IPS-11a (cell line): Measurements from ENCODE around the gene MAN2A2.

Source experiments
- H3K4me3 ChIP-seq: one replicate; pipeline ENCODE4 v1.5.1; 2013; ENCODE audit warnings: low read depth, low read length, control low read depth

Gene MAN2A2

DNA sequence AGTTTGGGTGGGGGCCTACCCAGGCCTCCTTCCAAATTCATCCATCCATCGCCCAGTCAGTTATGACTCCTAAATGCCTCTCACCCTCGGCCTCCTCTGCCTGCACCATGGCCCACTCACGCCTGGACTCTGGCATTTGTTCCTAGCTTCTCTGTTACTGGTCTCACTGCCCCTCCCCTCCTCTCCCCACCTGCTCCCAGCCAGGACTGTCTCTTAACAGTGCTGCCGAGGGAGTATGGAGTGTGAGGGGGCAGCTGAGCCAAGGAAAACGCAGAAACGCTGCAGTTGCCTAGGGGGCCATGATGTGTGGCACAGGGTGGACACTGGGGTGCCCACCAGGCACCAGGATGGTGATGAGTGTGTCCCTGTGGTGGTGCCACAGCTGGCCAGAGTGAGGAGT lies 54.7 kb downstream of the MAN2A2 start:
- no peak overlapping the region for H3K4me3 ChIP-seq

DNA sequence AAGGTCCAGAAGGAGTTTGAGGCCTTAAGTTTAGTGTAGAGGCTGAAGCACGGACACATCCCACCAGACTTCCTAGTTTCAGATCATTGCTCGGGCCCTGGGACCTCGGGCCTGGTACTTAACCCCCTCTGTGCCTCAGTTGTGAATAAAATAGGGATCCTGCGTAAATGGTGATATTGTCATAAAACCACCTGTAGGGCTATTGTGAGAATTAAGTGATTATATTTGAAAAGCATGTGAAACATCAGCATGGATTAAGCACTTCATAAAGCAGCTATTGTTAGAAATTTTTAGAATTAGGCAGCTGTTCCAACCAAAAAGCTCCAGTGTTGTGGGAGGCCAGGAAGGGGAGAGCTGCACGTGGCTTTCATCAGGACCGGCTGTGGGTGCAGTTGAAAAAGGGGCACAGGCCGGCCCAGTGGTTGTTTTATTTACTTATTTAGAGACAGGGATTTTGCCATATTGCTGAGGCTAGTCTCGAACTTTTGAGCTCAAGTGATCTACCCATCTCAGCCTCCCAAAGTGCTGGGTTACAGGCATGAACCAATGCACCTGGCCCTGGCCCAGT lies 56.0 kb downstream of the MAN2A2 start:
- no peak overlapping the region for H3K4me3 ChIP-seq

GRCh38 chr15:90959894-90960293 lies 56.8 kb downstream of the MAN2A2 start:
- no peak overlapping the region for H3K4me3 ChIP-seq

GRCh38 chr15:90960298-90961091 lies 57.4 kb downstream of the MAN2A2 start:
- H3K4me3 ChIP-seq: no peak overlapping the region

DNA sequence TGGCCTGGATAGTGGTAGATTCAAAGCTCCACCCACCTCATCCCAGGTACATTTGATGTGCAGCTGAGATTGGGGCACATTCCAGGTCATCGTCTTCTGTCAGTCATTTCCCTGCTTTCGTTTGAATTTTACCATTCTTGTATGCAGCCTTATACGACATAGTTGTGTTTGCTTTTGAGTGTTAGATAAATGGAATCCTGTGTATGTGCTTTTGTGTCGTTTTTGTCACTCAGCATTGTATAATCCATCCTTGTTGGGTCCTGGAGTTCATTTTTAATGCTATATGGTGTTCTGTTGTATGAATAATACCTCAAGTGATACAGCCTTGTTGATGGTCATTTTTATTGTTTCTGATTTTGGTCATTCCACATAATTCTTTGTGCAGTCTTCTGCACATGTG lies 58.9 kb downstream of the MAN2A2 start:
- no peak overlapping the region for H3K4me3 ChIP-seq

- no peak overlapping the region for H3K4me3 ChIP-seq
These were observed 63.2 kb downstream of the MAN2A2 start for GRCh38 chr15:90966262-90966661.

DNA sequence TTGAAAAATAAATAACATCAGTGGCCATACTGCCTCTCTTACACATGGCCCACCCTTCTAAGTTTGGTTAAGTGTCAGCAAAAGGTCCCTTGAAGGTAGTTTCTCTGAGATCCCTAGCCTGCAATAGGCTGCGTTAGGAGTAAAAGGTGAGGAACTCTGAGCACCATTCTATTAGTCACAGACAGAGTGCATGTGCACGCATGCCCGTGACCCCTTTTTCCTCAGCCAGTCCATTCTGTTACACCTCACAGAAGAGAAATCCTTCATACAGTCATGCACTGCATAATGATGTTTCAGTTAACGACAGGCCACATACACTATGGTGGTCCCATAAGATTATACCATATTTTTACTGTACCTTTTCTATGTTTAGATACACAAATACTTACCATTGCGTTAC lies 64.1 kb downstream of the MAN2A2 start:
- no peak overlapping the region for H3K4me3 ChIP-seq

- H3K4me3 ChIP-seq: no peak overlapping the region
These were observed 65.3 kb downstream of the MAN2A2 start for GRCh38 chr15:90968434-90968833.

GRCh38 chr15:90970274-90970673 lies 67.2 kb downstream of the MAN2A2 start:
- no peak overlapping the region for H3K4me3 ChIP-seq

- no peak overlapping the region for H3K4me3 ChIP-seq
These were observed 69.0 kb downstream of the MAN2A2 start for GRCh38 chr15:90972133-90972532.
